GM12872 (cell line): Measurements from ENCODE around the gene VWC2L.

ENCODE experiments used
- CTCF ChIP-seq: IDR thresholded peaks from 3 replicates; pipeline ENCODE4 v1.5.1; 2011; ENCODE audit warnings: low read depth, mild to moderate bottlenecking, low read length, moderate library complexity; ENCODE audit not compliant: insufficient read depth

VWC2L gene

GRCh38 chr2:214587442-214587841, 176.6 kb downstream of the VWC2L start:
- peak; percentile 67 for TF ChIP-seq CTCF

GRCh38 chr2:214591366-214591765, 180.5 kb downstream of the VWC2L start:
- TF ChIP-seq CTCF, result no peak

DNA sequence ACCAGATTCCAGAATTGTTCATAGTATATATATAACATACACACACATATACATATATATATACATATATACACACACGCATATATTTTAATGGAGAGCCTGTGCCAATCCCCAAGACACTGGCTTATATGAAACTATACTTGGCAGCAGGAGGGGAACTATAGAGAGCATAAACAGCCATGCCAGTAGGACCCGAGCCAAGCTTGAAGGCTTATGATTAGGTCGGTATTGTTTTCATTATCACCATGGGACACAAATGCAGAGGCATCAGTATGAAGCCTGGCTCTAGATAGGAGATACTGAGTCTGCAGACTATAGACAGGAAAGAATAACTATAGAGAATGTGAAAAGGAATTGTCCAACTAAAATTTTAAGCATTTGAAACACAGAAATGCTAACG, 181.2 kb downstream of the VWC2L start:
- TF ChIP-seq CTCF, result no peak

GRCh38 chr2:214593727-214594126, 182.9 kb downstream of the VWC2L start:
- no peak for TF ChIP-seq CTCF

DNA sequence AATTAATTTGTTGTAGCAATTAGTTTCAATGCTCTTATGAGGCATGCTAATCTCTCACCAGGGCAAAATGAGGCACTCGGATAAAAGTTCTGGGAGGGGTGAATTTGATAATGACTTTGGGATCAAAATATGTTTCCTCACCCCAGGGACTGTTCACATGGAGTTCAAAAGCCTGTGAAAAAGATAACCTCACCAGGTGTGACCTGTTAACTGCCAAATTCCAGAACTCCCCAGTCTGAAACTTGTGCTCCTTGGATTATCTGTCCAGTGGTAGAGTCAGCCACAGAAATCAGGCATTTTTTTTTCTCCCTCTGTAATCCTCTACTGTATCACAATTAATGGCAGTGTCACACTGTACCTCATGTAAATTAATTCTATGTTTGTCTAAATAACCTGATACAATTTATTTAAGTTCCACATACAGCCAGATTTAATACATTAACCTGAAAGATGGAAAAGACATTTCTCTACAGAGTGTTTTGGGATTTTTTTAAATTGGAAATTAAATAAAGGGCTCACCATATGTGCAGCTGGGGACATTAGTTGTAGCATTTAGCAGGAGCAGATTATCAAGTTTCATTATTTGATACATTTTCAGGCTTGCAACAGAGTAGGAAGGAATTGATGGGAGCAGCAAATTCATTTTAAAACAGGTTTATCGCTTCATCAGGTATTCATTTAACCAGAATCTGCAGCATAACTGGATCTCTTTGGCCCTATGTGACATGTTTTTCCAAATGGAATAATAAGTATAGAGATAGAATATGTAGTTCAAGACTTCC, 191.2 kb downstream of the VWC2L start:
- TF ChIP-seq CTCF, result no peak

- TF ChIP-seq CTCF, result no peak
These were observed 194.0 kb downstream of the VWC2L start for GRCh38 chr2:214604861-214605260.

GRCh38 chr2:214607051-214607450, 196.2 kb downstream of the VWC2L start:
- TF ChIP-seq CTCF, result no peak
